Skeletal muscle satellite cell (primary cell): ENCODE data around the gene RAB15.

Source experiments
- H3K27me3 ChIP-seq: 2 replicates; pipeline ENCODE4 v1.7.0; 2013; ENCODE audit warnings: low read length; ENCODE audit not compliant: control insufficient read depth, insufficient read depth
- H3K36me3 ChIP-seq: 2 replicates; pipeline ENCODE4 v1.7.0; 2013; ENCODE audit warnings: mild to moderate bottlenecking, control low read depth, low read length; ENCODE audit not compliant: insufficient read depth
- H3K4me1 ChIP-seq: 2 replicates; pipeline ENCODE4 v1.7.0; 2013; ENCODE audit warnings: low read length; ENCODE audit not compliant: control insufficient read depth, insufficient read depth
- H3K4me2 ChIP-seq: 2 replicates; pipeline ENCODE4 v1.7.0; 2013; ENCODE audit warnings: mild to moderate bottlenecking, low read length
- H3K4me3 ChIP-seq: 2 replicates; pipeline ENCODE4 v1.7.0; 2013; ENCODE audit warnings: low read length
- H3K9ac ChIP-seq: 2 replicates; pipeline ENCODE4 v1.7.0; 2013; ENCODE audit warnings: mild to moderate bottlenecking, low read depth, low read length, moderate library complexity
- H3K9me3 ChIP-seq: replicated peaks from 2 replicates; pipeline ENCODE4 v1.7.0; 2013; ENCODE audit warnings: mild to moderate bottlenecking, control low read depth, low read length

The RAB15 gene

GRCh38 chr14:64968167-64968566 lies 4.0 kb downstream of the RAB15 start:
- H3K9ac ChIP-seq: no peak overlapping the region
- H3K9me3 ChIP-seq: no peaks in the 10 kb centered on the region
- H3K4me2 ChIP-seq: no peak overlapping the region

GRCh38 chr14:64966976-64967375 lies 5.2 kb downstream of the RAB15 start:
- Histone ChIP-seq H3K4me3 (no peak overlapping the region), H3K4me2 (no peak overlapping the region), H3K4me1 (peaks cover 11% of the 10 kb centered on the region), H3K36me3 (no peaks in the 10 kb centered on the region), H3K9ac (no peak overlapping the region), H3K27me3 (no peaks in the 10 kb centered on the region), H3K9me3 (no peaks in the 10 kb centered on the region)

More at GRCh38 chr14:64968167-64968566, 4.0 kb downstream of the RAB15 start:
- H3K36me3 ChIP-seq: no peaks in the 10 kb centered on the region
- no peak overlapping the region for H3K4me3 ChIP-seq
- H3K27me3 ChIP-seq: no peaks in the 10 kb centered on the region
- peaks cover 11% of the 10 kb centered on the region for H3K4me1 ChIP-seq

GRCh38 chr14:64965356-64966000 lies 6.7 kb downstream of the RAB15 start:
- no peaks in the 10 kb centered on the region for H3K36me3 ChIP-seq
- H3K9ac ChIP-seq: no peak overlapping the region
- no peak overlapping the region for H3K4me2 ChIP-seq
- H3K4me1 ChIP-seq: peaks cover 9% of the 10 kb centered on the region
- no peaks in the 10 kb centered on the region for H3K27me3 ChIP-seq
- H3K9me3 ChIP-seq: no peaks in the 10 kb centered on the region
- no peak overlapping the region for H3K4me3 ChIP-seq

- no peaks in the 10 kb centered on the region for H3K9me3 ChIP-seq
- H3K9ac ChIP-seq: no peak overlapping the region
- H3K36me3 ChIP-seq: no peaks in the 10 kb centered on the region
- no peaks in the 10 kb centered on the region for H3K27me3 ChIP-seq
- no peak overlapping the region for H3K4me3 ChIP-seq
- H3K4me2 ChIP-seq: no peak overlapping the region
- peaks cover 6% of the 10 kb centered on the region for H3K4me1 ChIP-seq
Measured at GRCh38 chr14:64963611-64964010, 8.5 kb downstream of the RAB15 start.

- Histone ChIP-seq H3K27me3 (no peaks in the 10 kb centered on the region), H3K4me3 (no peak overlapping the region), H3K9ac (no peak overlapping the region), H3K4me2 (no peak overlapping the region), H3K4me1 (no peaks in the 10 kb centered on the region), H3K9me3 (no peaks in the 10 kb centered on the region), H3K36me3 (no peaks in the 10 kb centered on the region)
Measured at GRCh38 chr14:64960762-64961276, 11.3 kb downstream of the RAB15 start.

- Histone ChIP-seq H3K4me2 (no peak overlapping the region), H3K9ac (no peak overlapping the region), H3K27me3 (no peaks in the 10 kb centered on the region), H3K36me3 (no peaks in the 10 kb centered on the region), H3K4me1 (no peaks in the 10 kb centered on the region), H3K4me3 (no peak overlapping the region), H3K9me3 (no peaks in the 10 kb centered on the region)
Measured at GRCh38 chr14:64958743-64959142, 13.4 kb downstream of the RAB15 start.

GRCh38 chr14:64958201-64958600 lies 13.9 kb downstream of the RAB15 start:
- H3K4me2 ChIP-seq: no peak overlapping the region
- H3K36me3 ChIP-seq: no peaks in the 10 kb centered on the region
- no peak overlapping the region for H3K4me3 ChIP-seq
- H3K27me3 ChIP-seq: no peaks in the 10 kb centered on the region
- no peak overlapping the region for H3K9ac ChIP-seq
- H3K9me3 ChIP-seq: no peaks in the 10 kb centered on the region
- no peaks in the 10 kb centered on the region for H3K4me1 ChIP-seq

- Histone ChIP-seq H3K4me1 (no peaks in the 10 kb centered on the region), H3K9me3 (no peaks in the 10 kb centered on the region), H3K27me3 (no peaks in the 10 kb centered on the region), H3K4me2 (no peak overlapping the region), H3K4me3 (no peak overlapping the region), H3K36me3 (no peaks in the 10 kb centered on the region), H3K9ac (no peak overlapping the region)
Measured at GRCh38 chr14:64956697-64957406, 15.3 kb downstream of the RAB15 start.

GRCh38 chr14:64955297-64955696 lies 16.8 kb downstream of the RAB15 start:
- Histone ChIP-seq H3K36me3 (no peaks in the 10 kb centered on the region), H3K9me3 (no peaks in the 10 kb centered on the region), H3K4me1 (no peaks in the 10 kb centered on the region), H3K4me3 (no peak overlapping the region), H3K4me2 (no peak overlapping the region), H3K27me3 (no peaks in the 10 kb centered on the region), H3K9ac (no peak overlapping the region)

- H3K36me3 ChIP-seq: no peaks in the 10 kb centered on the region
- H3K9ac ChIP-seq: no peak overlapping the region
- H3K9me3 ChIP-seq: no peaks in the 10 kb centered on the region
- no peak overlapping the region for H3K4me2 ChIP-seq
- no peaks in the 10 kb centered on the region for H3K4me1 ChIP-seq
- H3K27me3 ChIP-seq: no peaks in the 10 kb centered on the region
- no peak overlapping the region for H3K4me3 ChIP-seq
Measured at GRCh38 chr14:64954491-64955240, 17.5 kb downstream of the RAB15 start.

- H3K4me1 ChIP-seq: no peaks in the 10 kb centered on the region
- H3K4me2 ChIP-seq: no peak overlapping the region
- no peaks in the 10 kb centered on the region for H3K36me3 ChIP-seq
- H3K4me3 ChIP-seq: no peak overlapping the region
- H3K27me3 ChIP-seq: no peaks in the 10 kb centered on the region
- no peaks in the 10 kb centered on the region for H3K9me3 ChIP-seq
- H3K9ac ChIP-seq: no peak overlapping the region
Measured at GRCh38 chr14:64953661-64954060, 18.5 kb downstream of the RAB15 start.
